Measurements from ENCODE around the gene BCAM.
A peak's percentile ranks its signal among the peaks of the same experiment; 100 is the strongest.
"Not testable (repeated sequence)": the region's sequence is repeated elsewhere in the genome, so short reads cannot be mapped to it uniquely, and the experiment has no call there.

Gene BCAM

DNA sequence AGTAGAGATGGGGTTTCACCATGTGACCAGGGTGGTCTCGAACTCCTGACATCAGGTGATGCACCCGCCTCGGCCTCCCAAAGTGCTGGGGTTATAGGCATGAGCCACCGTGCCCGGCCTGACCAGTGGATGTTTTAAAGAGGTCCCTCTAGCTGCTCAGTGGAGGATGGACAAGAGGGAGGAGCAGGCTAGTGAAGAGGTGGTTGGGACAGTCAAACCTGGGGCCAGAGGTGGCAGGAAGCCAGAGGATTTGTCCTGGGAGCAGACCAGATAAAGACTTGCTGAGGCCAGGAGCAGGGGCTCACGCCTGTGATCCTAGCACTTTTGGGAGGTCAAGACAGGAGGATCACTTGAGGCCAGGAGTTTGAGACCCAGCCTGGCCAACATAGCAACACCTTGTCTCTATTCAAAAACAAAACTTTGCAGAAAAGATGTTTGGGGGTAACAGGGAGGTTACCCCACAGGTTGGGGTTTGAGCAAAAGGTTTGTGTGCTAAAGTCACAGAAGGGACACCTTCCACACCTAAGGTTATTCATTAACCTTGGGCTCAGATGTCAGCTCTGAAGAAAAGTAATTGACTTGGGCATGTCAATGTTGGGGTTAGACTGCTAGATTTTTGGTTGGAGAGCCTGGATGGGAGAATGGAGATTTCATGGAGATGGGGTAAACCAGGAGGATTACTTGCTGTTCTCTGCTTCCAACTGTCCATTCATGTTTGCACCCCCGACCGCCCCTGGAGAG lies 9.0 kb downstream of the BCAM start:
- TF ChIP-seq ZNF274 (IDR thresholded peaks at IDR 0.05; ENCODE audit: low read depth, low read length), result no peak
- no peak overlapping the region for H3K4me3 ChIP-seq (ENCODE audit: low read length)

DNA sequence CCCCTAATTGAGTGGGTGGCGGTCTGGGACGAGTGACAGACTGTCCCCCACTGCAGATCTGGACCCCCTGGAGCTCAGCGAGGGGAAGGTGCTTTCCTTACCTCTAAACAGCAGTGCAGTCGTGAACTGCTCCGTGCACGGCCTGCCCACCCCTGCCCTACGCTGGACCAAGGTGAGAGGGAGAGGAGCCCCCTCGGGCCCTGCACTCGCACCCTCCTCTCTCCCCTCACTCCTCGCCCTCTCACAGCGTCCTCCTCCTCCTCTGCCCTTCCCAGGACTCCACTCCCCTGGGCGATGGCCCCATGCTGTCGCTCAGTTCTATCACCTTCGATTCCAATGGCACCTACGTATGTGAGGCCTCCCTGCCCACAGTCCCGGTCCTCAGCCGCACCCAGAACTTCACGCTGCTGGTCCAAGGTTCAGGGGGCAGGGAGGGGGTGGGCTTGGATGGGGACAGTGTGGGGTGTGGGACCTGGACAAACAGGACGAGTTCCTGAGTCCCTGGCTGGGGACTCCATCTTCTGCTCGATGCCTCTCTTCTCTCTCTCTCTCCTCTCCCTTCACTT lies 9.6 kb downstream of the BCAM start:
- H3K4me3 ChIP-seq (ENCODE audit: low read length), result no peak overlapping the region
- TF ChIP-seq ZNF274 (IDR thresholded peaks at IDR 0.05; ENCODE audit: low read depth, low read length), result no peak

DNA sequence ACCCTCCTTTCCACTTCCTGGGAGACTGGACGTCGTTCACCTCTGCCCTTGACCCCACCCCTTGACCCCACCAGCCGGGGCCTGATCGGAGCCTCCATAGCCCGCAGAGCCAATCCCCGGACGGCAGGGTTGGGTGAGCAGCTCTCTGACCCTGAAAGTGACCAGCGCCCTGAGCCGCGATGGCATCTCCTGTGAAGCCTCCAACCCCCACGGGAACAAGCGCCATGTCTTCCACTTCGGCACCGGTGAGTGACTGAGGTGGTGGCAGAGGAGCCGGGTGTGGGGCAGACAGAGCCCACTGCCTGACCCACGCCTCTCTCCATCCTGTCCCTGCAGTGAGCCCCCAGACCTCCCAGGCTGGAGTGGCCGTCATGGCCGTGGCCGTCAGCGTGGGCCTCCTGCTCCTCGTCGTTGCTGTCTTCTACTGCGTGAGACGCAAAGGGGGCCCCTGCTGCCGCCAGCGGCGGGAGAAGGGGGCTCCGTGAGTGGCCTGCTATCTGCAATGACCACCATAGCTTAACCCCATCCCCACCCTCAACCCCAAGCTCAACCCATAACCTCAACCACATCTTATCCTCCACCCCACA lies 10.4 kb downstream of the BCAM start:
- no peak for TF ChIP-seq ZNF274 (IDR thresholded peaks at IDR 0.05; ENCODE audit: low read depth, low read length)
- H3K4me3 ChIP-seq (ENCODE audit: low read length), result no peak overlapping the region

DNA sequence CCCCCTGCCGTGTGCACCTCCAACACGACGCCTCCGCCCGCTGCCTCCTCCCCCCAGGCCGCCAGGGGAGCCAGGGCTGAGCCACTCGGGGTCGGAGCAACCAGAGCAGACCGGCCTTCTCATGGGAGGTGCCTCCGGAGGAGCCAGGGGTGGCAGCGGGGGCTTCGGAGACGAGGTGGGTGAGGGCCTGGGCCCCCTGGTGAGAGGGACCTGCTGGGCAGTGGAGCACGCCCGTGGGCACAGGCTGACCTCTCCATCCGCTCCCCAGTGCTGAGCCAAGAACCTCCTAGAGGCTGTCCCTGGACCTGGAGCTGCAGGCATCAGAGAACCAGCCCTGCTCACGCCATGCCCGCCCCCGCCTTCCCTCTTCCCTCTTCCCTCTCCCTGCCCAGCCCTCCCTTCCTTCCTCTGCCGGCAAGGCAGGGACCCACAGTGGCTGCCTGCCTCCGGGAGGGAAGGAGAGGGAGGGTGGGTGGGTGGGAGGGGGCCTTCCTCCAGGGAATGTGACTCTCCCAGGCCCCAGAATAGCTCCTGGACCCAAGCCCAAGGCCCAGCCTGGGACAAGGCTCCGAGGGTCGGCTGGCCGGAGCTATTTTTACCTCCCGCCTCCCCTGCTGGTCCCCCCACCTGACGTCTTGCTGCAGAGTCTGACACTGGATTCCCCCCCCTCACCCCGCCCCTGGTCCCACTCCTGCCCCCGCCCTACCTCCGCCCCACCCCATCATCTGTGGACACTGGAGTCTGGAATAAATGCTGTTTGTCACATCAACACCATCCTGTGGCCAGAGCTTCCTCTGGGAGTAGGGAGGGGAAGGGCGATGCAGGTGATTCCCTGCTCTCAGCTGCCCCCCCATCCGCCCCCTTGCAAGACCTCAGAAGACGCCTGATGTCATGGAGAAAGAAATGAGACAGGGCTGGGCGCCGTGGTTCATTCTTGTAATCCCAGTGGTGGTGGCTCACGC lies 12.0 kb downstream of the BCAM start:
- no peak for TF ChIP-seq ZNF274 (IDR thresholded peaks at IDR 0.05; ENCODE audit: low read depth, low read length)
- no peak overlapping the region for H3K4me3 ChIP-seq (ENCODE audit: low read length)

DNA sequence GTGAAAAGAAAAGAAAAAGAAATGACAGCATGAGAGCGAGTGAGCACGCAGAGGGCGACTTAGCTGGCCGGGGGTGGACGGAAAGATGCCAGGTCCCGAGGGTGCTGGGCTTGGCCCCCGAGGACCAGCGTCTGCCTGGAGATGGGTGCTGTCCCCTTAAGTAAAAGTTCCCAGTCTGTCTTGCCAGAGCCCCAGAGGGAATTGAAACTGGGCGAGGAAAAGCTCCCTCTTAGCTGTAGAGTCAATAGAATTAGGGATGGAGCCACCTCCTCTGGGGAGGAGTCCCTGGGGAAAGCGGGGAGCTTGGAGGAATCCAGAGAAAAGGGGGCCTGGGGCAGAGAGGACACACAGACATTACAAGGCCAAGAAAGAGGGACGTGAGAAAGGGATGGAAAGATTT lies 13.3 kb downstream of the BCAM start:
- TF ChIP-seq ZNF274 (IDR thresholded peaks at IDR 0.05; ENCODE audit: low read depth, low read length), result no peak
- H3K4me3 ChIP-seq (ENCODE audit: low read length), result no peak overlapping the region

DNA sequence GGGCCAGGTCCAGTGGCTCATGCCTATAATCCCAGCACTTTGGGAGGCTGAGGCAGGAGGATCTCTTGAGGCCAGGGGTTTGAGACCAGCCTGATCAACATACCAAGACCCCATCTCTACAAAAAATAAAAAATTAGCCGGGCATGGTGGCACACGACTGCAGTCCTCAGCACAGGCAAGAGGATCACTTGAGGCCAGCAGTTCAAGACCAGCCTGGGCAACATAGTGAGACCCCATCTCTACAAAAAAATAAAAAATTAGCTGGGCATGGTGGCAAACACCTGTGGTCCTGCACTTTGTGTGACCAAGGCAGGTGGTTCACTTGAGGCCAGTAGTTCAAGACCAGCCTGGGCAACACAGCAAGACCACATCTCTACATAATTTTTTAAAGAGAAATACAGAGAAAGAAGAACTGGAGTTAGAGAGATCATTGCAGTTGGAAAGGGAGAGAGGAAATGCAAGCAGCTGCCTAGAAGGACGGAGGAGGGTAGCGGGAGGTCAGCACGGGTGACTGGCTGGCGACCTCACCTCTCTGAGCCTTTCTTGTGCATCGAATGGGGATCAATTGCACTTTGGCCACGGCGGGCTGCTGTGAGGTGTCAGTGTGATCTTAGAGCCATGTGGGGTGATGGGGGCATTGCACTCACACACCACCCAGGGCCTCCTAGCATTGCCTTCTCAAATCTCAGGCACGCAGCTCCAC lies 13.9 kb downstream of the BCAM start:
- TF ChIP-seq ZNF274 (IDR thresholded peaks at IDR 0.05; ENCODE audit: low read depth, low read length), result no peak
- no peak overlapping the region for H3K4me3 ChIP-seq (ENCODE audit: low read length)

DNA sequence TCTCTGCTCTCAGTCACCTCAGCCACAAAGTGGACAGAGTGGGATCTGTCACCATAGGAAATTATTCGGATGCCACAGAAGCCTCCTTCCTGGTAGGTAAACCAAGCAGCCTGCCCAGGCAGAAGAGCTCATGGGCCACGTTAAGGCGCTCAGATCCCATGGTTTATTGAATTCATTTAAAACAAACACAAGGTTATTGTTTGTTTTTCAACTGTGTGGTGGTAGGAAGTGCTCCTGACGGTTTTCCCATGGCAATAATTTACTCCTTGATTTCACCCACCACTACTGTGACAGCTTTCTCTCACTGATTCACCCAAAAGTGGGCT lies 14.4 kb downstream of the BCAM start:
- H3K4me3 ChIP-seq (ENCODE audit: low read length), result no peak overlapping the region
- no peak for TF ChIP-seq ZNF274 (IDR thresholded peaks at IDR 0.05; ENCODE audit: low read depth, low read length)

DNA sequence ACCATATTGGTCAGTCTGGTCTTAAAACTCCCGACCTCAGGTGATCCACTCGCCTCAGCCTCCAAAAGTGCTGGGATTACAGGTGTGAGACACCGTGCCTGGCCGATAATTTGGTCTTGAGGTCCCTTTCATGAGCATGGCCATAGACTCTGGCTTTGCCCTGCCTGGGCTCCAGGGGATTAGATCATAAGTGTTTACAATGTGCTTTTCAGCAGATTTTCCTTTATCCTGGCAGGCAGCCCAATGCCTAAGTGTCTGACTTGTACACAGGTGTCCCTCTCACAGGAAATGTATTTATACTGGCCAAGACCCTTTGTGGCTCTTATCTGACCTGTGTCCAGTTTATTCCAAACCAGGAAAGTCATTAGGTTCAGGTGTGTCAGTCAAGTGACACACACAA lies 15.9 kb downstream of the BCAM start:
- H3K4me3 ChIP-seq (ENCODE audit: low read length), result no peak overlapping the region
- TF ChIP-seq ZNF274 (IDR thresholded peaks at IDR 0.05; ENCODE audit: low read depth, low read length), result no peak

DNA sequence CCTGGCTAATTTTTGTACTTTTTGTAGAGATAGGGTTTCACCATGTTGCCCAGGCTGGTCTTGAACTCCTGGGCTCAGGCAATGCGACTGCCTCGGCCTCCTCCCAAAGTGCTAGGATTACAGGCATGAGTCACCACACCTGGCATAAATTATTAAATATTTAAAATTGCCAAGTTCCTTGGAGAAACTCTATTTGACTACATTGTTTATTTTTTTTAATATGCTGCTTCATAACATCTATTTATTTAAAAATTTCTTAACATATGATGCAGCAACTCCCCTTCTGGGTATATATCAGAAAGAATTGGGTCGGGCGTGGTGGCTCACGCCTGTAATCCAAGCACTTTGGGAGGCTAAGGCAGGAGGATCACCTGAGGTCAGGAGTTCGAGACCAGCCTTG lies 24.0 kb downstream of the BCAM start:
- not testable (repeated sequence) for H3K4me3 ChIP-seq (ENCODE audit: low read length)

DNA sequence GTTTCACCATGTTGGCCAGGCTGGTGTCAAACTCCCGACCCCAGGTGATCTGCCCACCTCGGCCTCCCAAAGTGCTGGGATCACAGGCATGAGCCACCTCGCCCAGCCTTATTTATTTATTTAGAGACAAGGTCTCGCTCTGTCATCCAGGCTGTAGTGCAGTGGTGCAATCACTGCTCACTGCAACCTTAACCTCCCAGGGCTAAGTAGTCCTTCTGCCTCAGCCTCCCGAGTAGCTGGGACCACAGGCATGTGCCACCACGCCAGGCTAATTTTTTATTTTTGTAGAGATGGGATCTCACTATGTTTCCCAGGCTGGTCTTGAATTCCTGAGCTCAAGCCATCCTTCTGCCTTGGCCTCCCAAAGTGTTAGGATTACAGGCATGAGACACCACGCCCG lies 25.5 kb downstream of the BCAM start:
- not testable (repeated sequence) for H3K4me3 ChIP-seq (ENCODE audit: low read length)

DNA sequence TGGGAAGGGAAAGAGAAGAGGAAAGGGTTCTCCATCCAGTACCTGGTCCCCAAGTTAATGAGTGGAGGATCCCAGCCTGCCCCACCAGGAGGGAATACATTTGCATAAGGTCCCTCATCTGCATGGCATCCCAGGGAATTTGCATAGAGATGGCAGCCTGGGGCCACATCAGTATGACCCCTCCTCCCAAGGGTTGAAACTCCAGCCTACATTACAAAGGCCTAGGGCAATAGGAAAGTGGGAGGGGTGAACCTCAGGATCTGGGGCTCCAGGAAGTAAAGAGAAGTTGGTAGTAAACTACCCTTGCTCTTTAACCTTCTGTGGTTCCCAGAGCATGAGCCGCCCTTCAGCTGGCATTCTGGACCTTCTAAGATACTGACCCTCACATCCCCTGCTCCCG lies 30.4 kb downstream of the BCAM start:
- no peak for TF ChIP-seq ZNF274 (IDR thresholded peaks at IDR 0.05; ENCODE audit: low read depth, low read length)
- no peak overlapping the region for H3K4me3 ChIP-seq (ENCODE audit: low read length)

DNA sequence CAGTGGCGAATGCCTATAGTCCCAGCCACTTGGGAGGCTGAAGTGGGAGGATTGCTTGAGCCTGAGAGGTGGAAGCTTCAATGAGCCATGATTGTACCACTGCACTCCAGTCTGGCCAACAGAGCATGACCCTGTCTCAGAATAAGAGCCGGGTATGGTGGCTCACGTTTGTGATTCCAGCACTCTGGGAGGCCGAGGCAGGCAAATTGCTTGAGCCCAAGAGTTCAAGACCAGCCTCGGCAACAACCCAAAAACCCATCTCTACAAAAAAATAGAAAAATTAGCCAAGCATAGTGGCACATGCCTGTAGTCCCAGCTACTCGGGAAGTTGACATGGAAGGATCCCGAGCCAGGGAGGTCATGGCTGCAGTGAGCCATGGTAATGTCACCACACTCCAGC lies 31.9 kb downstream of the BCAM start:
- TF ChIP-seq ZNF274 (IDR thresholded peaks at IDR 0.05; ENCODE audit: low read depth, low read length), result no peak

DNA sequence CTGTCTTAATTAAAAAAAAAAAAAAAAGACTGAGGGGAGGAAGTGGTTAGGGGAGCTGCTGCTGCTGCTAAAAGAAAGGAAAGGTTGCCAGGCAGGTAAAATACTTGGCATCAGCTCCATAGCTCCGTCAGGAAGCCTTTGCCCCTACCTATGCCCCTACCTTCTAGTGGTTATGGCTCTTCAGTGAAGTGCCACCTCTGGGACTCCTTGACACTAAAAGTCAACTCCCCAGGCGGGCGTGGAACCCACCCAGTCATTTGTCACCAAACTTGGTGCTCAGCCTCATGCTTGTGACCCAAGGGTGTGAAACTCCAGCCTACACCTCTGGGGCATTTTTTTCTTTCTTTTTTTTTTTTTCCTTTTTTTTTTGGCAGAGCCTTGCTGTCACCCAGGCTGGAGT lies 32.3 kb downstream of the BCAM start:
- no peak overlapping the region for H3K4me3 ChIP-seq (ENCODE audit: low read length)
- TF ChIP-seq ZNF274 (IDR thresholded peaks at IDR 0.05; ENCODE audit: low read depth, low read length), result no peak

More for the DNA sequence above, 31.9 kb downstream of the BCAM start:
- no peak overlapping the region for H3K4me3 ChIP-seq (ENCODE audit: low read length)

DNA sequence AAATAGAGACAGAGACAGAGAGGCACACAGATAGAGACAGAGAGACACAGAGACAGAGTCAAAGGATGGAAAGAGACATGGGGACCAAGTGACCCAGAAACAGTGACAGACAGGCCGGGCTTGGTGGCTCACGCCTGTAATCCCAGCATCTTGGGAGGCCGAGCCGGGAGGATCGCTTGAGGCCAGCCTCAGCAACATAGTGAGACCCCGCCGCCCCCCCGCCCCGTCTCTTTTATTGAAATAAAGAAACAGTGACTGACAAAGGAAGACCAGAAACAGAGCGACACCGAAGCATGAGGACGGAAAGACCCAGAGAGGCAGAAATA lies 36.3 kb downstream of the BCAM start:
- peak overlapping the region; percentile 39; the same call in 1 of the 2 replicates for H3K4me3 ChIP-seq (ENCODE audit: low read length)
- no peak for TF ChIP-seq ZNF274 (IDR thresholded peaks at IDR 0.05; ENCODE audit: low read depth, low read length)
